Bronchial epithelial cell (primary cell): Measurements from ENCODE around the gene SNX9. TPM values are rescaled to one million over a fixed set of nuclear protein-coding genes. Genes with fewer than 3 reads are reported as not detected.

Experiments
- DNase-seq: peaks from one replicate; pipeline ENCODE4 v3.0.0-alpha.2; 2010; ENCODE audit warnings: low read depth
- FAIRE-seq: peaks from 2 replicates; lab custom pipeline; 2011; peaks lifted over from hg19 to GRCh38; lab: Jason Lieb, UNC
- H3K27me3 ChIP-seq: 2 replicates; pipeline ENCODE4 v1.5.1; 2011; ENCODE audit warnings: low read length; ENCODE audit not compliant: control insufficient read depth, insufficient read depth
- H3K36me3 ChIP-seq: 2 replicates; pipeline ENCODE4 v1.5.1; 2011; ENCODE audit warnings: low read length; ENCODE audit not compliant: control insufficient read depth, insufficient read depth
- H3K4me3 ChIP-seq: 2 replicates; pipeline ENCODE4 v1.5.1; 2011; ENCODE audit warnings: mild to moderate bottlenecking, low read depth, low read length, control low read depth
- total RNA-seq: library from RNA; depleted of rRNA; stranded (reverse); fragments of >200 nt; gene quantifications from 2 replicates; pipeline ENCODE4 v1.2.1, GENCODE V29; 2014
- TF ChIP-seq, protein P1 (sequence below): IDR thresholded peaks from 2 replicates; pipeline ENCODE4 v1.5.1; 2011; ENCODE audit warnings: mild to moderate bottlenecking, moderate library complexity, low read length, control low read depth, inconsistent platforms; ENCODE audit not compliant: insufficient read depth, severe bottlenecking

Gene SNX9
- total RNA-seq, 1 donor from 2014 or later = 26.6 TPM

GRCh38 chr6:157877573-157878438 lies 54.8 kb downstream of the SNX9 start:
- H3K36me3 ChIP-seq = peaks cover 7% of the 10 kb centered on the region
- TF ChIP-seq, protein P1, sequence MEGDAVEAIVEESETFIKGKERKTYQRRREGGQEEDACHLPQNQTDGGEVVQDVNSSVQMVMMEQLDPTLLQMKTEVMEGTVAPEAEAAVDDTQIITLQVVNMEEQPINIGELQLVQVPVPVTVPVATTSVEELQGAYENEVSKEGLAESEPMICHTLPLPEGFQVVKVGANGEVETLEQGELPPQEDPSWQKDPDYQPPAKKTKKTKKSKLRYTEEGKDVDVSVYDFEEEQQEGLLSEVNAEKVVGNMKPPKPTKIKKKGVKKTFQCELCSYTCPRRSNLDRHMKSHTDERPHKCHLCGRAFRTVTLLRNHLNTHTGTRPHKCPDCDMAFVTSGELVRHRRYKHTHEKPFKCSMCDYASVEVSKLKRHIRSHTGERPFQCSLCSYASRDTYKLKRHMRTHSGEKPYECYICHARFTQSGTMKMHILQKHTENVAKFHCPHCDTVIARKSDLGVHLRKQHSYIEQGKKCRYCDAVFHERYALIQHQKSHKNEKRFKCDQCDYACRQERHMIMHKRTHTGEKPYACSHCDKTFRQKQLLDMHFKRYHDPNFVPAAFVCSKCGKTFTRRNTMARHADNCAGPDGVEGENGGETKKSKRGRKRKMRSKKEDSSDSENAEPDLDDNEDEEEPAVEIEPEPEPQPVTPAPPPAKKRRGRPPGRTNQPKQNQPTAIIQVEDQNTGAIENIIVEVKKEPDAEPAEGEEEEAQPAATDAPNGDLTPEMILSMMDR = no peak
- FAIRE-seq (no peak), DNase-seq (no peak)
- no peaks in the 10 kb centered on the region for H3K27me3 ChIP-seq
- H3K4me3 ChIP-seq = no peak overlapping the region

DNA sequence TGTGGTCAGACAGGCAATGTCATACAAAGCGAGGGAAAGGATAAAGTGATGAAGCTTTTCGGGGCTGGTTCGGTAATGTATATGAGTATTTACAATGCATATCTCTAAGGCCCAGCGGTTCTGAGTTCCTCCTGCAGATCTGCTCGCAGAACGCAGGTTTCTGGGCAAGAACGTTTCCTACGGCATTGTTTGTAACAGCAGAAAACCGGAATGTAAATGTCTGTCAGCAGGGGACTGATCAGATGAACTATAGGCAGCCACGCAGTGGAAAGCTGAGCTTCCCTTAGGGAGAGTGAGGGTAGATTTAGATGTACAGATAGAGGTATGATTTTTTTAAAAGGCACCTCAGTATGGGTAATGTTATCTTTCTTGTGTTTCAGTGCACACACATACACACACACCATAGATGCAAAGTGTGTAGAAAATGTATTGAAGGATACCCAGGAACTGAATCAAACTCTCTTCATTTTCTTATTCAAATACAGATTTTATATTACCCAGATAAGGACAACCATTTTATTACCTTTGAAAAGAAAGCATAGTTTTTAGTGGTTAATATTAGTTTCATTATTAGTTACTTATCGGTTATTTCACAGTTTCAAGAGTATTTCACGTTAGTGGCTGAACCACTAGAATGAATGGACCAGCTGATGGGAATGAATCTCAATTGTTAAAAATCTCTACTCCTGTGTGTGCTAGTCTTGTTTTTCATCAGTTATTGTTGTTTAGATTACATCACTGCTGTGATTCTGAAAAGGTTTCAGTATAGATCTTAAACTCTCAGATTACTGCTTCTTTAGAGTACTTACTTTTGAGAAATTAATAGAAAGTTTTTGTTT lies 56.2 kb downstream of the SNX9 start:
- TF ChIP-seq, protein P1 = no peak
- Histone ChIP-seq H3K36me3 (peaks cover 7% of the 10 kb centered on the region), H3K4me3 (no peak overlapping the region), H3K27me3 (no peaks in the 10 kb centered on the region)
- FAIRE-seq (no peak), DNase-seq (no peak)

- Histone ChIP-seq H3K27me3 (no peaks in the 10 kb centered on the region), H3K36me3 (peaks cover 7% of the 10 kb centered on the region), H3K4me3 (no peak overlapping the region)
- FAIRE-seq = no peak
- TF ChIP-seq, protein P1 = no peak
- DNase-seq = no peak
Observed at GRCh38 chr6:157879873-157880254, 56.8 kb downstream of the SNX9 start.

DNA sequence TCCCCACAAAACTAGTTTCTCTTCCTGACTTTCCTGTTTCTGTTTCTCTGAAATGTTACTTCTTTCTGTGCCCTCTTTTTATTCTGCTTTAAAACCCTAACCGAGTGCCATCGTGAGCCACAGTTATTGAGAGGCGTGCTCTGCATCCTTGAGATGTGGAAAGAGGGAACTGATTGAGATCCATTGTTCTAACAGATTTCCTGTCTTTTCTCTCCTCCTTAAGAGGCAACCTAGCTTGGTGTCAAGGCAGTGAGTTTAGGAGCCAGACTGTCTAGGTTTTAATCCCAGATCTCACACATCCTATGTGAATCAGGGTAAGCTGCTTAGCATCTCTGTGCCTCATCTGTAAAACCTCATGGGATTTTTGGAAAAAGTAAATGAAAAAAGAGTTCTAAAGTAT lies 57.5 kb downstream of the SNX9 start:
- no peaks in the 10 kb centered on the region for H3K27me3 ChIP-seq
- H3K4me3 ChIP-seq = no peak overlapping the region
- no peak for DNase-seq
- H3K36me3 ChIP-seq = peaks cover 4% of the 10 kb centered on the region
- no peak for FAIRE-seq
- TF ChIP-seq, protein P1 = no peak

GRCh38 chr6:157881342-157881741 lies 58.3 kb downstream of the SNX9 start:
- no peak overlapping the region for H3K4me3 ChIP-seq
- no peak for FAIRE-seq
- TF ChIP-seq, protein P1 = no peak
- H3K27me3 ChIP-seq = no peaks in the 10 kb centered on the region
- no peak for DNase-seq
- peaks cover 3% of the 10 kb centered on the region for H3K36me3 ChIP-seq
